Measurements from ENCODE around the gene NEUROD4.

- TF ChIP-seq, protein P1, sequence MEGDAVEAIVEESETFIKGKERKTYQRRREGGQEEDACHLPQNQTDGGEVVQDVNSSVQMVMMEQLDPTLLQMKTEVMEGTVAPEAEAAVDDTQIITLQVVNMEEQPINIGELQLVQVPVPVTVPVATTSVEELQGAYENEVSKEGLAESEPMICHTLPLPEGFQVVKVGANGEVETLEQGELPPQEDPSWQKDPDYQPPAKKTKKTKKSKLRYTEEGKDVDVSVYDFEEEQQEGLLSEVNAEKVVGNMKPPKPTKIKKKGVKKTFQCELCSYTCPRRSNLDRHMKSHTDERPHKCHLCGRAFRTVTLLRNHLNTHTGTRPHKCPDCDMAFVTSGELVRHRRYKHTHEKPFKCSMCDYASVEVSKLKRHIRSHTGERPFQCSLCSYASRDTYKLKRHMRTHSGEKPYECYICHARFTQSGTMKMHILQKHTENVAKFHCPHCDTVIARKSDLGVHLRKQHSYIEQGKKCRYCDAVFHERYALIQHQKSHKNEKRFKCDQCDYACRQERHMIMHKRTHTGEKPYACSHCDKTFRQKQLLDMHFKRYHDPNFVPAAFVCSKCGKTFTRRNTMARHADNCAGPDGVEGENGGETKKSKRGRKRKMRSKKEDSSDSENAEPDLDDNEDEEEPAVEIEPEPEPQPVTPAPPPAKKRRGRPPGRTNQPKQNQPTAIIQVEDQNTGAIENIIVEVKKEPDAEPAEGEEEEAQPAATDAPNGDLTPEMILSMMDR (IDR thresholded peaks at IDR 0.05; ENCODE audit: insufficient read depth, low read length): peak; percentile 79
- TF ChIP-seq GABPA (IDR thresholded peaks at IDR 0.05; ENCODE audit: low read depth): no peak
- TF ChIP-seq POLR2AphosphoS5 (IDR thresholded peaks at IDR 0.05; ENCODE audit: low read depth): no peak
These were observed 53.6 kb downstream of the NEUROD4 start for GRCh38 chr12:55073043-55074022.

All from HL-60 (cell line).